Measurements from ENCODE around the gene ELK4.
"Not testable (repeated sequence)": the region's sequence is repeated elsewhere in the genome, so short reads cannot be mapped to it uniquely, and the experiment has no call there.

ELK4 gene

GRCh38 chr1:205664399-205665017, 32.7 kb upstream of the ELK4 start:
- FAIRE-seq: no peak

GRCh38 chr1:205663286-205663936, 31.6 kb upstream of the ELK4 start:
- no peak for FAIRE-seq

DNA sequence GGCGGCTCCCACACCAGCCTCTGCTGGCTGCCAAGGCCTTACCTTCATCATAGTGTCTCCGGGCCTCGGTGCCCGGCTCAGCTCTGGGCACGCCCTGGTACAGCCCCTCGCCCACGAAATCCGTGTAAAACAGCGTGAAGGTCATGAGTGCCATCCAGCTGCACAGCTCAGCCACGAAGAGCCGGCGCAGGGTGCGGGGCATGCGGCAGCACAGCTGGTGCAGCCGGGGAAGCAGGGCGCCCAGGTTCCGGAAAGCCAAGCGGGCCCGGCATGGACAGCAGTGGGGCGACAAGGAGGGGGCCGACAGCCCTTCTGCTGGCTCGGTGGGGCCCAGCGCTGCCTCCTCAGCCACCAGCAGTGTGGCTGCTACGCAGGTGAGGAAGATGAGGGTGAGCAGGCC, 31.0 kb upstream of the ELK4 start:
- FAIRE-seq: no peak

GRCh38 chr1:205662135-205662738, 30.4 kb upstream of the ELK4 start:
- no peak for FAIRE-seq

GRCh38 chr1:205661429-205662134, 29.8 kb upstream of the ELK4 start:
- no peak for FAIRE-seq

GRCh38 chr1:205660361-205660760, 28.6 kb upstream of the ELK4 start:
- no peak for FAIRE-seq

DNA sequence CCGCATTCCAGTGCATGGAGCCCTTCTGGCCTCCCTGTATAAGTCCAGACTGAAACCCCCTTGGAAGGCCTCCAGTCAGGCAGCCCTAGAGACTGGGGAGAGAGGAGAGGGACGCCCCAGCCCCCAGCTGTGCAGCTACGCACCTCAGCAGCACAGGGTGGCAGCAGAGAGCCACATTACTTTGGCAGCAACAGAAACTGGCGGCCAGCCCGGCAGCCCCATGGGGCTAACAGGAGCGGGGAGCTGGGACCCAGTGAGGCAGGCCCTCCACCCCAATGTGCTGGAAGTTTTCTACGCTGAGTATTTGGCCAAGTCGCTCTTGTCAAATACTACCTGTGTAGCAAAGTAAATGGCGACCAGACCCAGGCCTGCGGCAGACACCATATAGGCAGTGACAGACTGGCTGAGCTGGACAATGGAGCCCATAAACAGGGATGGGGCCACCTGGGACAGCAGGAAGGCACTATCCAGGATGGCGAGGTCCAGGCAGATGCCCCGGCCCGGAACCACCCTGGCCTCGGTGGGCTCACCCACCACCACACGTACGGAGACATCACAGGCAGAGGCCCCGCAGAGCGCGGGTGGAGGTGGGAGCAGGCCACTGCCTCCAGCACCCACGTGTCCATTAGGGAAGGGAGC, 27.3 kb upstream of the ELK4 start:
- FAIRE-seq: no peak

GRCh38 chr1:205656236-205656635, 24.4 kb upstream of the ELK4 start:
- no peak for FAIRE-seq

DNA sequence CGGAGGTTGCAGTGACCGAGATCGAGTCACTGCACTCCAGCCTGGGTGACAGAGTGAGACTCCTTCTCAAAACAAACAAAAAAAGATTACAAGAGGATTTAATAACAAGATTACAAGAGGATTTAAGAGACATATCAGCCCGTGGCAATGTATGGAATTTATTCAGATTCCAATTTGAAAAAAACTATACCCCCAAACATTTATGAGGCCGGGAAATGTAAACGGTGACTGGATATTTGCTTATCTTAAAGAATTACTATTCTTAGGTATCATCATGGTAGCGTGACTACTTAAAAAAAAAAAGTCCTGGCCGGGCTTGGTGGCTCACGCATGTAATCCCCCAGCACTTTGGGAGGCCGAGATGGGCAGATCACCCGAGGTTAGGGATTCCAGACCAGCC, 21.2 kb upstream of the ELK4 start:
- no peak for FAIRE-seq

GRCh38 chr1:205650241-205650640, 18.4 kb upstream of the ELK4 start:
- FAIRE-seq: no peak

DNA sequence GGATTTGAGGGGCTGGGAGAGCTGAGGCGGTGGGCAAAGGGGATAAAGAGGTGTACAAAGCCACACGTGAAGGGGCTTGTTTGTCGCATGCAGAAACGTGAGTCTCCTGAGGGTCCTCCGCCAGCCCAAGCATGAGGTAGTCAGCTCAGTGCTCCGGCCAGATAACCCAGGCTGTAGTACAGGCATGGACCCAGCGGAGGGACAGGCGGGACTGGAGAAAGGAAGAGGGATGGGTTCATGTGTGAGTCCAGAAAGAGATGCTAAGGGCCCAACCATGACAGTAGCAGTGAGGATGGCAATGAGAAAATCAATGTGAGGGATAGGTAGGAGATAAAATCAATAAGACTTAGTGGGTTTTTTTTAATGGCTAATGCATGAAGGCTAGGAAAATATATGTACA, 13.7 kb upstream of the ELK4 start:
- FAIRE-seq: no peak

DNA sequence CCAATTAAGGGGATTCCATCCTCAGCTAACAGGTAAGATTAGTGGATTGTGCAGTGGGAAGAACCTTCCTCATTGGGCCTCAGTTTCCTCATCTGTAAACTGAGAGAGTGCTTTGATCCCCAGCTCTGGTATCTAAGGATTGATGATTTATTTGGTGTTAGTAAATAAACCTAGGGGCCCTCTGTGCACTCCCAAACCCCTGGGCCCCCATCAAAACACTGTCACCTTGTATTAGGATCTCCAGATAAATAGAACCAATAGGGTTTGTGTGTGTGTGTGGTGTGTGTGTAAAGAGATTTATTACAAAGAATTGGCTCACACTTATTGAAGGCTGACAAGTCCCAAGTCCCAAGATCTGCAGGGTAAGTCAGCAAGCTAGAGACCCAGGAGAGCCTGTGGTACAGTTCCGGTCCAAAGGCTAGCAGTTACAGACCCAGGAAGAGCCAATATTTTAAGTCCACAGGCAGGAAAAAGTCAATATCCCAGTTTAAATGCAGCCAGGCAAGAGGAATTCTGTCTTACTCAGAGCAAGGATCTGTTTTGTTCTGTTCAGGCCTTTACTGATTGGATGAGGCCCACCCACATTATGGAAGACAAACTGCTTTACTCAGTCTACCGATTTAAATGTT, 11.0 kb upstream of the ELK4 start:
- FAIRE-seq: no peak

- FAIRE-seq: no peak
These were observed 7.8 kb upstream of the ELK4 start for GRCh38 chr1:205639567-205639966.

- FAIRE-seq: no peak
These were observed 6.2 kb upstream of the ELK4 start for GRCh38 chr1:205637854-205638468.

DNA sequence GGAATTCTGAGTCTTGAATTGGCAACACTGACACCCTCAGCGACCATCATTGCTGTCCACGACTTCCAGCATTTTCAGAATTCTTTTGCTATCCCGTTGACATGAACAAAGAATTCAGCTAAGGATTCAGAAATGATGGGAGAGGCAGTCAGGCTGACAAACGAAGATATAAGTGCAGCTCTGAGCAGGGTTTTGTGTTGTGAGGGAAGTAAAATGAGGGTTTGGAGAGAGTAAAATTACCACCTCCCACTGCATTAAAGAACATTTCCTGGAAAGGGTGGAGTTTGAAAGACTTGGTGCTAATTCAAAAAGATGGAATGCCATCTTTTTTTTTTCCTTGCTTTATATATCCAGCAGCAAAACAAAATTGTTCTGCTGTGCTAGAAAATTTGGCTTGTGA, 4.9 kb upstream of the ELK4 start:
- FAIRE-seq: no peak

GRCh38 chr1:205636138-205636530, 4.3 kb upstream of the ELK4 start:
- FAIRE-seq: not testable (repeated sequence)

- FAIRE-seq: no peak
These were observed 1.7 kb upstream of the ELK4 start for GRCh38 chr1:205633421-205633976.

GRCh38 chr1:205632669-205633169, 908 bp upstream of the ELK4 start:
- FAIRE-seq: no peak

- FAIRE-seq: no peak
These were observed 622 bp downstream of the ELK4 start for GRCh38 chr1:205631010-205631767.

- no peak for FAIRE-seq
These were observed 1.2 kb downstream of the ELK4 start for GRCh38 chr1:205630651-205631009.

DNA sequence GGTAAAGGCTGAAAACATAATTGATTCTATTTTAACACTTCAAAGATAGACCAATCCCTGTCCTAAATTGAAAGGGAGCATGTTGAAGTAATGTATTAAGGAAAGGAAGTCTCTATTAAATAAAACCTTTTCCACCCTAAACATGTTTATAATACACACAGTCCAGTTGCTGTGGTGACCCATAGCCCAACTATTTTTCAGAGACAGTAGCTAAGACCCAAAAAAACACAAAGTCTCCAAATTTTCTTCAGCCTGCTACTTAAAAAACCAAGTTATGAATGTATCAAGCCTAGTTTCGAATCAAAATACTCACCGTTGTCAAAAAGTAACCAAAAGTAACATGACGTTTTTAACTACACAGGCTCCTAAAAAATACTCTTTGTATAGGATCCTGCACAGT, 1.6 kb downstream of the ELK4 start:
- FAIRE-seq: no peak
